SHP77 treated with DMSO at 0.1 percent for 48 hours (cell line): ENCODE results near the gene ST6GALNAC5.

ENCODE experiments used
- DNase-seq: peaks from one replicate; lab custom pipeline; 2025; lab: John Stamatoyannopoulos, UW

The ST6GALNAC5 gene

DNA sequence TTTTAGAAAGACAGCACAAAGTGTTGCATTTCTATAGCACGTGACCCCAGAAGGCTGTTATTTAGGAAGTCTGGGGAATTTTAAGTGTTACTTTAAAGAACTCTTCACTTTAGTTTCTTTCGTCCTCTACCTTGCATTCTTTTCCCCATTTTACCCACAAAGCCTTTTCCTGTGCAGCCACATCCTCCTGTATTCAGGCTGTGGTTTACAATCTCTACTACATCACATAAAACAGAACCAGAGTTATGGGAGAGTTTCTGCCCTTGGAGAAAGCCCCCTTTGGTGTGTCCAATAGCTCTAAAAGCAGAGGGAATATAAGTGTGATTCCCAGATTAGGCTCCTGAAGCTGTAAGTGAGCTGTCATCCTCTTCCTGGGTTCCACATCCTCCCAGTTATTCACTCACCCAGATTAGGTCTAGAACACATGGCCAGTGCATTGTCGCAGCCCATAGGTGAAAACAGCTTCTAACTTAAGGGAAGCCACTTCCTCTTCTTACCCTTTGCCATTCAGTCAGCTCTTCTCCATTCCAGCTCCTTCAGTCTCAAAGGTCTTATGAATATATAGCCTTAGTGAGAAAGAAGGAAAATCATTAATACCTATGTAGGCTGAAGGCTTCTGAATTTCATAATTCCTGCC, 180.8 kb downstream of the ST6GALNAC5 start:
- DNase-seq = no peak

GRCh38 chr1:77048615-77049005, 181.3 kb downstream of the ST6GALNAC5 start:
- DNase-seq = no peak

DNA sequence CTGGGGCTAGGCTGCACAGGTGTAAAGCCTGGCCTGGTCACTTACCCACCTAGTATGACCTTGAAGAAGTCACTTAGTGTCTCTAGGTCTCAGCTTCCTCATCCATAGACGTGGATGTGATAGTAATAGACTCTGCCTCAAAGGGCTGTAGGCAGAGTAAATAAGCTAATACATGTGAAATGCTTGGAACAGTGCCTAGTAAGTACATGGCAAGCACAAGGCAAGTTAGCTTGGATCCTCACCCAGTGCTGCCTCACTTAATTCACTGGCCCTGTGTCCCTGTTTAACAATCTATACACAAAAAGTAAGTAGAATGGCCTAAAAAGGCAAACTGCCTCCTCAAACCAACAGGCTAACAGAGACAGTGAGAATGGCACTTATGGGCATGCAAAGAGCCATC, 184.1 kb downstream of the ST6GALNAC5 start:
- no peak for DNase-seq

- DNase-seq = no peak
These were observed 189.2 kb downstream of the ST6GALNAC5 start for GRCh38 chr1:77056525-77056924.

DNA sequence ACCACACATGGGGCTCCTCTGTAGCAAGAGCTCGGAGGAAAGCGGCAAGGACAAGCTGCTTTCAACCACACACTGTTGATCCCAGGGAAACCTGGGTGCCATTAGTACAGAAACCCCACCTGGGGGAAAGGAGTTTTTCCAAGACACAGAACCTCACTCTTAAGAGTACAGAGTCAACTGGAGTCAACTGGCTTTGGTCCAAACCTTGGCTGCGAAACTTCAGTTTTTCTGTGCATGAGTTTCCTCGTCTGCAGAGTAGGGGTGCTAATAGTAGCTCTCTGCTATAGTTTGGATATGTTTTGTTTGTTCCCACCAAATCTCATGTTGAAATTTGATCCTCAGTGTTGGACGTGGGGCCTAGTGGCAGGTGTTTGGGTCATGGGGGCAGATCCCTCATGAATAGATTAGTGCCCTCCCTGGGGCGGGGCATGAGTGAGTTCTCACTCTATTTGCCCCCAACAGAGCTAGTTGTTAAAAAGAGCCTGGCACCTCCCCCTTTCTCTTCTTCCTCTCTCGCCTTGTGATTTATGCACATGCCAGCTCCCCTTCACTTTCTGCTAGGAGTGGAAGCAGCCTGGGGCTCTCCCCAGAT, 190.8 kb downstream of the ST6GALNAC5 start:
- DNase-seq = no peak

DNA sequence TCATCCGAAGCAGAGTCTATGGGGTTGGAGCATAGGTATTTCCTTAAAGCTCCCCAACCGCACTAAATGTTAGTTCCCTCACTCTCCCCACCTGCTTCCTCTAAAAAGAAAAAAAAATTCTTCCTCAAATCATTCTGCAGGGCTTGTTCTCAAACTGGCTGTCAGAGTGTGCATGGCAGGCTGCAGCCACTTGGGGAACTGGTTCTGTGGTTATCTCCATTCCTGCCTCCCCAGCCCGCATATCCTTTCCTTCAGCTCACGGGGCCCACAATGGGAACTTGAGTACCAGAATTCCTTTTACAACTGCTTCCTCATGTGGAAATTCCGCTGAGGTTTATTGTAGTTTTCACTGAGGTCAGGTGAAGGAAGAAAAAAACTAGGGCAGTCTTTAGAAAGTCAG, 192.7 kb downstream of the ST6GALNAC5 start:
- DNase-seq = no peak

GRCh38 chr1:77061162-77061561, 193.9 kb downstream of the ST6GALNAC5 start:
- DNase-seq = no peak

DNA sequence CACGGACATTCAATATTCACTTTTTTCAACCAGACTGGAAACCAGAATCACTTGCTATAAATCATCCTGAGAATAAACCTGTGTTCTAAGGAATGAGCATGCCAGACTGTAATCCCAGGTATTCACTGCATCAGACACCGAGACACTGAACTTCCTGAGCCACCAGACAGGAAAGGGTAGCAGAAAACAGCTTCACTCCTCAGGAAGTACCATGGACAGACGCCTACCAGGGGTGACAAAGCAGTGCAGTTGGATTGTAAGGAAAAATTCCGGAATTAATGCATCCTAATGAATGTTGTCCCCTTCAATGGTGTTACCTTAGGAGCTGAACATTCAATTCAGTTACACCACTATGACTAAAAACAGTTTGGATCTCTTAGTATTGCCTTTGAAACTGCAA, 195.8 kb downstream of the ST6GALNAC5 start:
- DNase-seq = no peak

- no peak for DNase-seq
These were observed 197.0 kb downstream of the ST6GALNAC5 start for GRCh38 chr1:77064246-77064645.

DNA sequence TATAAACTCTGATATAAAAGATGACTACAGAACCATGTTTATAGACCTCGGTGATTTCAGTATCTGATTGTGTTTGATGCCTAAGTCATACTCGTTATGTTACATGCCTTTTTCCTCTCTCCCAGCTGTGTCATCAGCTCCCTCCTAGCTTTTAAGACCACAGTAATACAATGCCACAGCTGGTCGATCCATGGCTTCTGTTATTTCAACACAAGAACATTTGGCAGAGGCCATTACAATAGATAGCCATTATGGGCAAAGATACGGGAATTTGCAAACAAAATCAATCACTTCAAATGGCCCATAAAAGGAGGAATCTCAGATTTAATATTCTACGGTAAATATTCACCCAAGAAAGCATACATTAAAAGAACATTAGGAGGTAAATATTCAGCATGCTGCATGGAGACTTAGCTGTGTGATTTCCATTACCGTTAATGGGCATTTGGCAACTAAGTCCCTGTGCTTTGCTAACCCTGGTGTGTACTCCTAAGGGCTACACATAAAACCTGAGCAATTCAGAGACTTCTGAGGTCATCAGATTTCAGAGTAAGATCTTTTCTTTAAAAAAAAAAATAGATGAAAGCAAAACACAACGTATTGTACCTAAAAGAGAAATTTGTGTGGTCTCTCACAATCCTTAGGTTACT, 198.5 kb downstream of the ST6GALNAC5 start:
- DNase-seq = no peak

DNA sequence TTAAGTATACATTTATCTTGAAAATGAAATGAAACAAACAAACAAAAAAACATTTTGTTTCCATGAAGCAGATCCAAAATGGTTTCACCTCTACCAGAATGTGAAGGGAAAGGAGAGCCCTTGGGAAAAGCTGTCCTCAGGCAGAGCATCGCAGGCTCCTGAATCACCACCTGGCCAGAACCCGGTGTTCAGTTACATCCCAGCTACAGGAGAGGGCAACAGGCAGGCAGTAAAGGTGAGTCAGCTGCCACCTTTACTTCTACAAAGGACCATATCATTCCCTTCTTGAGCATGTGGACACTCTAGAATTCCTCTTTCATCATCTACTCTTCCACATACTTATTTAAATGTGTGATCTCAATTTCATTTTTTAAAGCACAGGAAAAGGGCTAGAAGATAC, 200.7 kb downstream of the ST6GALNAC5 start:
- no peak for DNase-seq

DNA sequence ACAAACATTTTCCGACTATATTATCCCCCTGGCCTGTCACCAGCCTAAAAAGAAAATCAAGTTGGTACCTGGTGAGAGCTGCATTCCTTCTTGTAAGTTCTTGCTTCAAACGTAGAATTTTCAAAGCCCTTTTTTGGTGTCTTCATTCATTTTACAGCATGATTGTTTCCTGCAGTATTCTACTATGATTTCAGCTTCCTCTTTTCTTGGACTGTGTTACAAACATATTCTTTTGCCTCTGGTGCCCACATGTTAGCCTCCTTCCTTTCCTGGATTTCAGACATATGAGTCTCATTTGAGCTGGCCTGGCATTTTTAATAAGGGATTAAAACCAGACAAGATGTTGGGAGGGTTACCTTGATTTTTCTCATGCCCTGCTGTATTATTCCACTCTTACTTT, 209.5 kb downstream of the ST6GALNAC5 start:
- DNase-seq = no peak

- DNase-seq = no peak
These were observed 214.6 kb downstream of the ST6GALNAC5 start for GRCh38 chr1:77081834-77082233.

DNA sequence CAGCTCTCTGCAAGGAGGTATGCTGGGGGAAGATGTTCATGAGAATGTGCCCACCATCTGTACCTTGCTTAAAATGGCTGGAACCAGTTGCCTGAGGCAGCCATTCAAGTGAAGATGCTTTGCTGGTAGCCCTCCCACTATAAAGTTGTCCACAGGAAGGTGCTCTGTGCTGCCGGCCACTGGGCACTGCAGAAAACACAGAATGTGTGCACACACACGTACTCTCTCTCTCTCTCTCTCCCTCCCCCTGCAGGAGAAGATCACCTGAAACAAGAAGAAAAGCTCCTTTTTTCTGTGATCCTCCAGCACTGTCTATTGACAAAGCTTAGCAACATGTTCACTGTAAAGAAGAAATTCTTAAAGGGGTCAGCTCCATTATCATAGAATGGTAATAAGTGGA, 217.2 kb downstream of the ST6GALNAC5 start:
- DNase-seq = no peak

- DNase-seq = no peak
These were observed 217.8 kb downstream of the ST6GALNAC5 start for GRCh38 chr1:77085109-77085508.

- no peak for DNase-seq
These were observed 222.5 kb downstream of the ST6GALNAC5 start for GRCh38 chr1:77089756-77090155.

GRCh38 chr1:77095236-77095635, 228.0 kb downstream of the ST6GALNAC5 start:
- DNase-seq = no peak

DNA sequence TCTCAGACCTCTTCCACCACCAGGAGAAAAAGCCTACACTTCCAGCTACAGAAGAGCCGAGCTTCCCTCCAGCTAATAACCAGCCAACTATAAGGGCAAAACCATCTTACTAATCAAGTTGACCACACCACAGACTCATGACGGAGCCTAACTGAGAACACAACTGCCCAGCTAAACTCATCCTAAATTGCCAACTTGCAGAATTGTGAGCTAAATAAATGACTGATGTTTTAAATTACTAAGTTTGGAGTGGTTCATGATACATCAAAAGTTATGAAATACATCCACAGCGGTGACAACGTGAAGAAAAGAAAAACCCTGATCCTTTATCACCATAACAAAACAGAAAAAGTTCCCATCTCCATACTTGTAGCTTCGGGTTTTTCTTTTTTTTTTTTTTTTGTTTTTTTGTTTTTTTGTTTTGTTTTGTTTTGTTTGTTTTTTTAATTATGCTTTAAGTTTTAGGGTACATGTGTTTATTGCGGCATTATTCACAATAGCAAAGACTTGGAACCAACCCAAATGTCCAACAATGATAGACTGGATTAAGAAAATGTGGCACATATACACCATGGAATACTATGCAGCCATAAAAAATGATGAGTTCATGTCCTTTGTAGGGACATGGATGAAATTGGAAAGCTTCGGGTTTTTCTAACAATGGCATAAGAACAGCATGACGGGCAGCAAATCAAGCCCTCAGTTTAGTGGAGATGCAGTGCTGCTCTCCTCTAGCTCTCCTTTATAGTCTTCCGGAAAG, 229.4 kb downstream of the ST6GALNAC5 start:
- DNase-seq = no peak

GRCh38 chr1:77100875-77101274, 233.6 kb downstream of the ST6GALNAC5 start:
- no peak for DNase-seq

- no peak for DNase-seq
These were observed 236.2 kb downstream of the ST6GALNAC5 start for GRCh38 chr1:77103486-77103885.

- DNase-seq = no peak
These were observed 237.4 kb downstream of the ST6GALNAC5 start for GRCh38 chr1:77104672-77105071.
